GM19455 (cell line): ENCODE results near the gene WBP1L.
"Not testable (repeated sequence)": the region's sequence is repeated elsewhere in the genome, so short reads cannot be mapped to it uniquely, and the experiment has no call there.

ENCODE experiments used
- ATAC-seq: cut with Tn5 transposase; IDR thresholded peaks from one replicate; pipeline ENCODE4 v1.9.1; 2021; ENCODE audit not compliant: unreplicated experiment

Gene WBP1L

GRCh38 chr10:102802920-102803534 lies 59.3 kb downstream of the WBP1L start:
- ATAC-seq: no peak

DNA sequence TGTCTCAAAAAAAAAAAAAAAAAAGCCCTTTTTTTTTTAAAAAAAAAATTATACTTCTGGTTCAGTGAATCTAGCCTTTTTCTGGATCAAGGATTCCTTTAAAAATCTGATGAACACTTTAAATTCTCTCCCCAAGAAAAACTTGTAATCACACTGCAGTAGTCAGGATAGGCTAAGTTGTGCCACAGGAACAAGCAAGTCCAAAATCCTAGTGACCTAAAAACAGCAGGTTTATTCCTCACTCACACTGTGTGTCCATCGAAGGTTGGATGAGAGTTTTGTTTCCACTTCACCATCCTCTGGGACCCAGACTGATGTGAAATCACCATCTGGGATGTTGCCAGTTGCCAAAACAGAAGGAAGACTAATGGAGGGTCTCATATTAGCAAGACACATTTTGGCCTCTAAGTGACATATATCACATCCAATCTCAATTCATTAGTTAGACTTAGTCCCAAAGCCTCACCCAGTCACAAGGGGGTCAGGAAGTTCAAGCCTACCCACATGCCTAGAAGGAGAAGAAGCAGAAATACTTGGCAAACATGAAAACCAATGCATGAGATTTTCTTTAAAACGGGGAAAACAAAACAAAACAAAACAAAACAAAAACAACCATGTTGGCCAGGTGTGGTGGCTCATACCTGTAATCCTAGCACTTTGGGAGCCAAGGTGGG lies 60.8 kb downstream of the WBP1L start:
- ATAC-seq: no peak

- no peak for ATAC-seq
Observed at GRCh38 chr10:102808380-102808779, 64.6 kb downstream of the WBP1L start.

GRCh38 chr10:102811346-102811745 lies 67.6 kb downstream of the WBP1L start:
- no peak for ATAC-seq

GRCh38 chr10:102812231-102812876 lies 68.6 kb downstream of the WBP1L start:
- no peak for ATAC-seq

DNA sequence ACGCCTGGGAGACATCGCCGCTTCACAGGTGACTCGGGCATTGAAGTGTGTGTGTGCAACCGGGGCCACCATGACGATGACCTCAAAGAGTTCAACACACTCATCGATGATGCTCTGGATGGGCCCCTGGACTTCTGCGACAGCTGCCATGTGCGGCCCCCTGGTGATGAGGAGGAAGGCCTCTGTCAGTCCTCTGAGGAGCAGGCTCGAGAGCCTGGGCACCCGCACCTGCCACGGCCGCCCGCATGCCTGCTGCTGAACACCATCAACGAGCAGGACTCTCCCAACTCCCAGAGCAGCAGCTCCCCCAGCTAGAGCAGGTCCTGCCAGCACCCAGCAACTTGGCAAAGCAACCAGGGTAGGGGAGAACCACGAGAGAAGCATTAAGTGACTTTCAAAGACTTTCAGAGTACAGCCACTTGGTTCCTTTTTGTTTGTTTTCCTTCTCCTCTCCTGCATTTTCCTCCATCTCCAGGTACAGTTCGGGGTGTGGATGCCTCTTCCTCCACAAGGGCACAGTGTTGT lies 69.3 kb downstream of the WBP1L start:
- no peak for ATAC-seq

GRCh38 chr10:102813734-102814452 lies 70.1 kb downstream of the WBP1L start:
- ATAC-seq: no peak

DNA sequence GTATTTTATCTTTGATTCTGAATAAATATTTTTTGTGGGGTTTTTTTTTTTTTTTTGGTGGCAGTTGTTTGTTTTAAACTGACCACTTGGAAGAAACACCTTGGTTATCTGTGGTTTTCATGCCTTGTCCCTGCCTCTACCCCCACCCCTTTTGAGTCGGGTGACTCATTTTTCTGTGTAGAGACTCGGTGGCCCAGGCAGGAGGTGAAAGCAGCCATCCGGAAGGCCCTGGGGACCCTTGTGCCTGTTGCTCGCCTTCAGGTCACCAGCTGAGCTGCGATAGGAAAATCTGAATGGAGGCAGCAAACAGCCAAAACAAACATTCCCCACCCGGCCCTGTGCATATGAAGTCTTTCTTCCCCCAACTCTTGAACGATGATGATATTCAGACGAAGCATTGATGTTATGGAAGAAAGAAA lies 70.7 kb downstream of the WBP1L start:
- no peak for ATAC-seq

- ATAC-seq: no peak
Observed at GRCh38 chr10:102814873-102815661, 71.3 kb downstream of the WBP1L start.

GRCh38 chr10:102815790-102816549 lies 72.2 kb downstream of the WBP1L start:
- ATAC-seq: no peak

- ATAC-seq: no peak
Observed at GRCh38 chr10:102817175-102817574, 73.4 kb downstream of the WBP1L start.

DNA sequence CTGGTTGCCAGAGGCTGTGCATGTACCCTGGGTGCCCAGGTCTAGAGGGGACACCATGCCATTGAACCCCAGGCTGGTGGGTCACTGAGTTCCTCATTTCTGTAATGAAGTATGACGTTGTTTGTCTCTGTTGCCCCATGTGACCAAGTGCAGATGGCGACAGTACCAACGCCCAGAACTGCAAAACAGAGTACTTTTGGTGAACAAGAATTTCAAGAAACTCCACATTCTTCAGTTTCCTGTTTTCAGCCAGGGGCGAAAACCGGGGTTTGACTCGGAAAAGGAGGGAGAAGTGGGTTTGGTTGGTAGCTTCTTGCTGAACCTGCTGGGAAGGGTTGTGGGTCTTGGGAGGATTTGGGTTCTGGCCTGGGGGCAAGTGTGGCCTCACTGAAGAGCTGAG lies 75.3 kb downstream of the WBP1L start:
- no peak for ATAC-seq

DNA sequence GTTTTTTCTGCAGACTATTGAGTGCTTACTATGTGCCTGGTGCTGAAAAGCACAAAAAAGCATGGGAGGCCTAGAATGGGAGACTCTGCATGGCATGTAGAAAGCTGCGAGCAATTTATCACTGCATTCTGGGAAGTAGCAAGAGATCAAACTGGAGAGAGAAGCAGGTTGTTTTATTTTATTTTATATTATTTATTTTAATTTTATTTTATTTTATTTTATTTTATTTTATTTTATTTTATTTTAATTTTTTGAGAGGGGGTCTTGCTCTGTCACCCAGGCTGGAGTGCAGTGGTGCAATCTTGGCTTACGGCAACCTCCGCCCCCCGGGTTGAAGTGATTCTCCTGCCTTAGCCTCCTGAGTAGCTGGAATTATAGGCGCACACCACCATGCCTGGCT lies 76.3 kb downstream of the WBP1L start:
- not testable (repeated sequence) for ATAC-seq

DNA sequence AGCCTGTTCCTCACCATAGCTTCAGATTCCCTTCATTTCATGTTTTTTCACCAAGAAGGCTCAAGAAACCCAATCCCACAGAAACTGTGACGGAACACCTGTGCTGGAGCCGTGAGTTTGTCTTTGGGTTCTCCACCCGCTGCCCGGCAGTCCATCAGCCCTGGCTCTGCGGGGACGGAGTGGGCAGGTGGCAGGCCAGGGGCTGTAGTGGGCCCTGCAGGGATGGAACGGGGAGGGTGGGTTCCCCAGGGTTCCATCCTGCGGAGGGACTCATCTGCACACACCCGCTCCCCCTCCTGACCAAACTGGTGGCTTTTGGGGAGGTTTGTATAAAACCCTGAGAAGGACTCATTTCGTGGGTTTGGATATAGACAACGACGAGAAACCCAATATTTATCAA lies 78.5 kb downstream of the WBP1L start:
- ATAC-seq: no peak

- ATAC-seq: no peak
Observed at GRCh38 chr10:102824664-102825063, 80.9 kb downstream of the WBP1L start.

GRCh38 chr10:102826148-102826796 lies 82.5 kb downstream of the WBP1L start:
- ATAC-seq: no peak

DNA sequence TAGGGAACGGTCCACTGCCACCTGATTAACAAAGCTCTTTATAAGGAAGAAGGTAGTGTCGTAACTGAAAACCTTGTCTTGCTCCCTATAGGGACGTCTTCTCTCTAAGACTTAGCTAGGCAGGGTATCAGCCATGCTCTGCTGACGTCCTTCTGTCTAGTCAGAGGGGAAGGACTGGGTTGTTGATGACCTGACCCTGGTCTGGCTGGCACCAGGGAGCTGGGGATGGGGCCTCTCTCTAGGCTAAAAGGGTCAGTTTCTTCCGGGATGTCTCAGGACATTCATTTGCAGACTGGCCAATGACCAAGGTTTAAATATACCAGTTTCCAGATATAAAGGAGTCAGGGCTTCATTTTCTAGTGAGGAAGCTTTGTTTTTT lies 83.8 kb downstream of the WBP1L start:
- no peak for ATAC-seq

DNA sequence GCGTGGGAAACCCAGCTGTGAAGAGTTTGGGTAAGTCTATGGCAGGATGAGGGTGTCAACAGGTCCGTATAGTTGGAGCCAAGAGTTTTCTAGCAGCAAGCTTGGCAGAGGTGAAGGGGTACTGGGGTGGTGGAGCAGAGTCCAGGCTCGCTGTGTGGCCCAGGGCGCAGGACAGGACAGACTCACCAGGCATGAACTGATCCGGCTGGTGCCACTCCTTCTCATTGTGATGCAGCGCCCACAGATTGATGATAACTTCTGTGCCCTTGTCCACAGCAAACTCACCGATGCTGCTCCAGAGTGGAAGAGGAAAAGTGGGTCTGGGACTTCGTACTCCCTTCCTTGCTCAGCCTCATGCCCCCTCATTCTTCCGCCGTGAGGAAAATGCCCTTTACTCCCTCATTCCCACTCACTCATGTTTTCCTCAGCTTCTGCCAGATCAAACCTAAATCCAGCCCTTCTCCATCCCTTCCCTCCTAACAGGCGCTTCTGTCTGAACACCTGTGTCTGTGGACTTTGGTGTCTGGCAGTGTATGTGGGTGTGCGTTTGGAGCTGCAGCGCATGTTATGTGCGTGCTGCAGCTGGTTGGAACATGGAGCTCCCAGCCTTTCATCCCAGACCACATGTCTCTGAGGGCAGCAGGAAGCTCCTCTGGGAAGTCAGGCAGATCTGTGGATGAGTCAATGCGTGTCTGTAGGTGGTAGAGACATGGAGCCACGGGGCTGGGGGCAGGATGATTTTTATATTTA lies 87.7 kb downstream of the WBP1L start:
- no peak for ATAC-seq

DNA sequence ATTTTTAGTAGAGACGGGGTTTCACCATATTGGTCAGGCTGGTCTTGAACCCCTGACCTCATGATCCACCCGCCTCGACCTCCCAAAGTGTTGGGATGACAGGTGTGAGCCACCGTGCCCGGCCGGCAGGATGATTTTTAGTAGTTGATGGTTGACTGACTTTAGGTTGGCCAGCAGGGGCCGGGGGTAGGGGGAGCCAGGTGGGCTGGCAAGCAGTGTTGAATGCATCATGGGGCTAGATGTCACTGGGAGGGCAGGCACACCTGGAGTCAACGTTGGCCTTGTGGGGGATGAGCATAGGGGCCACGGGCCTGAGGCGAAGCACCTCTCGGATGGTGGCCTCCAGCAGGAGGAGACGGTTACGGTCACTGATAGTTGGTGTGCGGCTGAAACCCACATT lies 88.5 kb downstream of the WBP1L start:
- no peak for ATAC-seq
